HCT116 (cell line): ENCODE measurements around the gene MTHFSD. TPM values are rescaled to one million over a fixed set of nuclear protein-coding genes. Genes with fewer than 3 reads are reported as not detected.

Experiments used
- ATAC-seq: fragments of 200-7000 bp; cut with Tn5 transposase; 2 replicates; pipeline ENCODE4 v1.9.1; 2020; ENCODE audit warnings: mild to moderate bottlenecking, moderate library complexity
- BruUV-seq: library from RNA; stranded (reverse); fragments of 400-500 nt; replicated peaks from 2 replicates; lab custom pipeline; 2021; lab: Mats Ljungman, UMichigan
- CTCF ChIA-PET: fragments of 300-600 bp; sonication (Branson Sonifier 250); formaldehyde crosslinking; loops from one replicate; lab custom pipeline; 2021; ENCODE audit warnings: antibody characterized with exemption; lab: Charles Lee
- POLR2A ChIA-PET: fragments of 300-600, 350-600 bp; sonication (Branson Sonifier 250); formaldehyde crosslinking; loops from one replicate; lab custom pipeline; 2021; ENCODE audit warnings: antibody characterized with exemption; lab: Charles Lee
- RAD21 ChIA-PET, 2 experiments: fragments of 300-600 bp; sonication (Branson Sonifier 250); formaldehyde crosslinking; loops; one replicate each; lab custom pipeline; 2023; ENCODE audit warnings: low total read pairs in 2 of 2; ENCODE audit not compliant: uncharacterized antibody in 2 of 2, unreplicated experiment in 2 of 2, low non-redundant PET in 1 of 2; lab: Charles Lee
- DNase-seq: peaks from one replicate; pipeline ENCODE4 v3.0.0-alpha.2; 2010; ENCODE audit warnings: low read depth, low spot score
- H2AFZ ChIP-seq: fragments of 200-600 bp; shearing (Covaris generic), sonication (generic); 2 replicates; pipeline ENCODE4 v1.6.1; 2017; ENCODE audit warnings: low read depth, mixed run types, mixed read lengths, antibody characterized with exemption, low read length; ENCODE audit not compliant: poor library complexity, severe bottlenecking
- H3K27ac ChIP-seq: 2 replicates; pipeline ENCODE4 v1.5.1; 2012; ENCODE audit warnings: low read depth, low read length
- H3K27me3 ChIP-seq: fragments of 200-600 bp; sonication (generic); 2 replicates; pipeline ENCODE4 v1.6.1; 2016; ENCODE audit warnings: mixed run types, low read length, mixed read lengths; ENCODE audit not compliant: insufficient read depth
- H3K36me3 ChIP-seq, 2 experiments: fragments of 200-500 bp in 1 of 2; fragments of 200-600 bp in 1 of 2; sonication (Bioruptor generic) in 1 of 2; sonication (generic) in 1 of 2; 2 replicates each; pipeline versions ENCODE4 v1.5.1 to v1.6.1; 2014 to 2016; ENCODE audit warnings: low read length in 2 of 2, inconsistent platforms in 1 of 2, mixed read lengths in 1 of 2, mixed run types in 1 of 2; ENCODE audit not compliant: insufficient read depth in 2 of 2, control insufficient read depth in 1 of 2
- H3K4me1 ChIP-seq, 2 experiments: fragments of 200-600 bp in 1 of 2; sonication (generic) in 1 of 2; 2 replicates each; pipeline versions ENCODE4 v1.5.1 to v1.6.1; 2012 to 2017; ENCODE audit warnings: low read length in 2 of 2, inconsistent platforms in 1 of 2, mild to moderate bottlenecking in 1 of 2, mixed read lengths in 1 of 2, mixed run types in 1 of 2, moderate library complexity in 1 of 2; ENCODE audit not compliant: insufficient read depth in 2 of 2, control insufficient read depth in 1 of 2
- H3K4me2 ChIP-seq: fragments of 200-600 bp; sonication (generic); 2 replicates; pipeline ENCODE4 v1.6.1; 2017; ENCODE audit warnings: mixed run types, low read length, mixed read lengths
- H3K4me3 ChIP-seq, 2 experiments: fragments of 200-600 bp in 1 of 2; sonication (generic) in 1 of 2; replicated peaks in 1 of 2; 2 replicates each; pipeline ENCODE4 v1.5.1; 2011 to 2016; ENCODE audit warnings: low read length in 2 of 2, control low read depth in 1 of 2, low read depth in 1 of 2, mild to moderate bottlenecking in 1 of 2, mixed read lengths in 1 of 2, mixed run types in 1 of 2
- H3K79me2 ChIP-seq: fragments of 200-600 bp; sonication (generic); 2 replicates; pipeline ENCODE4 v1.6.1; 2017; ENCODE audit warnings: mild to moderate bottlenecking, mixed run types, low read length, moderate library complexity, mixed read lengths; ENCODE audit not compliant: insufficient read depth
- H3K9ac ChIP-seq: fragments of 200-600 bp; sonication (generic); 2 replicates; pipeline ENCODE4 v1.6.1; 2016; ENCODE audit warnings: low read length, mixed read lengths
- H3K9me2 ChIP-seq: fragments of 200-600 bp; sonication (generic), shearing (Covaris generic); 2 replicates; pipeline ENCODE4 v1.6.1; 2017; ENCODE audit warnings: mixed run types, mild to moderate bottlenecking, moderate library complexity; ENCODE audit not compliant: insufficient read depth
- H3K9me3 ChIP-seq, 2 experiments: fragments of 200-500 bp in 1 of 2; fragments of 200-600 bp in 1 of 2; sonication (Bioruptor generic) in 1 of 2; sonication (generic) in 1 of 2; 2 replicates each; pipeline ENCODE4 v1.6.1; 2014 to 2017; ENCODE audit warnings: low read length in 2 of 2, mixed read lengths in 2 of 2, inconsistent platforms in 1 of 2, low read depth in 1 of 2, mild to moderate bottlenecking in 1 of 2, mixed run types in 1 of 2, moderate library complexity in 1 of 2; ENCODE audit not compliant: control insufficient read depth in 1 of 2, insufficient read depth in 1 of 2
- H4K20me1 ChIP-seq: fragments of 200-600 bp; sonication (generic), shearing (Covaris generic); 2 replicates; pipeline ENCODE4 v1.6.1; 2017; ENCODE audit warnings: mixed run types, mild to moderate bottlenecking, moderate library complexity; ENCODE audit not compliant: insufficient read depth
- CBX3 ChIP-seq: IDR thresholded peaks from 2 replicates; pipeline ENCODE4 v1.6.1; 2012; ENCODE audit warnings: low read depth
- CEBPB ChIP-seq: IDR thresholded peaks from 2 replicates; pipeline ENCODE4 v1.6.1; 2012; ENCODE audit warnings: low read depth
- EGR1 ChIP-seq: IDR thresholded peaks from 2 replicates; pipeline ENCODE4 v1.6.1; 2012; ENCODE audit warnings: low read depth
- EZH2phosphoT487 ChIP-seq: fragments of 200-600 bp; IDR thresholded peaks from 2 replicates; pipeline ENCODE4 v1.6.1; 2018; ENCODE audit warnings: antibody characterized with exemption, borderline replicate concordance
- FOSL1 ChIP-seq: IDR thresholded peaks from 2 replicates; pipeline ENCODE4 v1.6.1; 2012; ENCODE audit warnings: low read depth
- JUND ChIP-seq: IDR thresholded peaks from 2 replicates; pipeline ENCODE4 v1.6.1; 2012
- POLR2AphosphoS5 ChIP-seq: IDR thresholded peaks from 2 replicates; pipeline ENCODE4 v1.6.1; 2011; ENCODE audit warnings: mild to moderate bottlenecking, low read depth, low read length, moderate library complexity
- RAD21 ChIP-seq: IDR thresholded peaks from 2 replicates; pipeline ENCODE4 v1.6.1; 2012; ENCODE audit warnings: low read depth, mild to moderate bottlenecking
- SIN3A ChIP-seq: IDR thresholded peaks from 2 replicates; pipeline ENCODE4 v1.6.1; 2012; ENCODE audit warnings: low read depth
- SP1 ChIP-seq: IDR thresholded peaks from 2 replicates; pipeline ENCODE4 v1.6.1; 2012; ENCODE audit warnings: low read depth
- TCF7L2 ChIP-seq: IDR thresholded peaks from 2 replicates; pipeline ENCODE4 v1.7.0; 2011; ENCODE audit warnings: borderline replicate concordance, inconsistent platforms; ENCODE audit not compliant: insufficient read depth, insufficient read length; ENCODE audit errors: extremely low read depth
- YY1 ChIP-seq: IDR thresholded peaks from 2 replicates; pipeline ENCODE4 v1.6.1; 2011; ENCODE audit warnings: low read length, low read depth, moderate library complexity, mild to moderate bottlenecking; ENCODE audit not compliant: insufficient replicate concordance; ENCODE audit errors: extremely low read depth
- ZFX ChIP-seq: fragments of 450-650 bp; IDR thresholded peaks from 2 replicates; pipeline ENCODE4 v1.6.1; 2017
- ZNF274 ChIP-seq: fragments of 200-500 bp; sonication (Bioruptor generic); IDR thresholded peaks from 2 replicates; pipeline ENCODE4 v1.6.1; 2014; ENCODE audit warnings: mild to moderate bottlenecking, low read depth, low read length, inconsistent platforms
- intact Hi-C: fragments of 100-400 bp; cut with micrococcal nuclease; formaldehyde crosslinking; loops from 2 replicates; pipeline ENCODE4 v1.10.0; 2022
- total RNA-seq: library from RNA; stranded (reverse); gene quantifications from one replicate; pipeline ENCODE4 v1.2.1, GENCODE V29; 2021; ENCODE audit not compliant: unreplicated experiment
- TF ChIP-seq, protein P1 (sequence below): IDR thresholded peaks from 2 replicates; pipeline ENCODE4 v1.6.1; 2012; ENCODE audit warnings: low read depth
- TF ChIP-seq, protein P2 (sequence below): IDR thresholded peaks from 2 replicates; pipeline ENCODE4 v1.6.1; 2012
- TF ChIP-seq, protein P3 (sequence below): IDR thresholded peaks from 2 replicates; pipeline ENCODE4 v1.6.1; 2012
- TF ChIP-seq, protein P4 (sequence below), 3 experiments: fragments of 200-600 bp in 1 of 3; sonication (generic) in 1 of 3; IDR thresholded peaks in 2 of 3; conservative IDR thresholded peaks in 1 of 3; 2 replicates each; pipeline ENCODE4 v1.5.1; 2012 to 2017; ENCODE audit warnings: low read depth in 2 of 3, low read length in 2 of 3, antibody characterized with exemption in 1 of 3, borderline replicate concordance in 1 of 3, control low read depth in 1 of 3, mild to moderate bottlenecking in 1 of 3, mixed read lengths in 1 of 3, mixed run types in 1 of 3, moderate library complexity in 1 of 3; ENCODE audit not compliant: insufficient read depth in 1 of 3
- TF ChIP-seq, protein P5 (sequence below): IDR thresholded peaks from 2 replicates; pipeline ENCODE4 v1.6.1; 2011; ENCODE audit warnings: mild to moderate bottlenecking, low read length, moderate library complexity; ENCODE audit not compliant: insufficient replicate concordance; ENCODE audit errors: extremely low read depth

The MTHFSD gene
- total RNA-seq, 1 experiment from 2014 or later: 33.1 TPM

DNA sequence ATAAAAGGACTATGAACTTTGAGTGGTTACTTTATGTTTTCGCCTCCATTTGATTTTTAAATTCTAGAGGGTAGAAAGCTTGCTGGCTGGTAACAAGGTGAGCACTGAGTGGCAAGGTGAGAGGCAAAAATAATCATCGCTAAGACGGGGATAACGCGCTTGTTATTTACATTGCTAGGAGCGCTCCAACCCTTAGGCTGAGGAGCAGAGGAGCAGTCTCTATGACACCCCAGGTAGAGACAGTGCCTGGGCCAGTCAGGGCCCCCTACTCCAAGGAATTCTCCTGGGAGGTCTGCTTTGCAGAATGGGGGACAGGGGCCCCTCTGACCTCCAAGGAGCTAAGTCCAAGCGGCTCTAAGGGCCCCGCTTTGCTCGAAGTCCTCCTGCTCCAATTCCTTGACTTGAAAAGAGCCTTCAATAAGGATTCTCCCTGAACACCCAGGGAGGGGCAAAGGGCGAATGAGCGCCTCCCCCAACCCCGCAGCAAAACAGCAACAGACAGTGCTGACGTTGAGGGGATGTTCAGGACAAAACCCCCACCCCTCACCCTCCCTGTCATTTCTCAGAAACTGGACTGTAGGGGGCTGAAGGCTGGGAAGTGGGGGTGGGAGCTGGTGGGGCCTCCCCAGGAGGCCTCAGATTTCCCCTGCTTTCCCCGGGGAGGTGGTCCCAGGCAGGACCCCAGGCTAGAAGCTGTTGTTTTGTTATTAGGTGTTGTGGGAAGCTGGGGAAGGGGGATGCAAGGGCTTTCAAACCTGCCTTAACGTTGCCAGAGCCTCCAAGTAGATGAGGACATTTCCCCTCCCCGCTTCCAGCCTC lies 54.9 kb downstream of the MTHFSD start:
- ChIA-PET CTCF (no interaction called here), RAD21 (no interaction called here), POLR2A (no interaction called here)
- ATAC-seq (no peak), DNase-seq (no peak)
- H3K36me3 ChIP-seq: no peaks in the 10 kb centered on the region
- intact Hi-C loops: no loop called here
- H2AFZ ChIP-seq: no peak overlapping the region
- BruUV-seq: no TSS peak
- H3K4me1 ChIP-seq: peaks cover 0 to 5% of the 10 kb centered on the region in 2 experiments; a peak in 1 of 4 replicates
- H3K9ac ChIP-seq: no peak overlapping the region
- H3K4me3 ChIP-seq: no peak overlapping the region
- H3K4me2 ChIP-seq: no peak overlapping the region
- no peak overlapping the region for H3K27ac ChIP-seq
- H4K20me1 ChIP-seq: no peaks in the 10 kb centered on the region
- H3K9me2 ChIP-seq: no peaks in the 10 kb centered on the region
- H3K27me3 ChIP-seq: peaks cover 49% of the 10 kb centered on the region
- H3K9me3 ChIP-seq: no peaks in the 10 kb centered on the region
- H3K79me2 ChIP-seq: no peaks in the 10 kb centered on the region
- TF ChIP-seq, protein P1, sequence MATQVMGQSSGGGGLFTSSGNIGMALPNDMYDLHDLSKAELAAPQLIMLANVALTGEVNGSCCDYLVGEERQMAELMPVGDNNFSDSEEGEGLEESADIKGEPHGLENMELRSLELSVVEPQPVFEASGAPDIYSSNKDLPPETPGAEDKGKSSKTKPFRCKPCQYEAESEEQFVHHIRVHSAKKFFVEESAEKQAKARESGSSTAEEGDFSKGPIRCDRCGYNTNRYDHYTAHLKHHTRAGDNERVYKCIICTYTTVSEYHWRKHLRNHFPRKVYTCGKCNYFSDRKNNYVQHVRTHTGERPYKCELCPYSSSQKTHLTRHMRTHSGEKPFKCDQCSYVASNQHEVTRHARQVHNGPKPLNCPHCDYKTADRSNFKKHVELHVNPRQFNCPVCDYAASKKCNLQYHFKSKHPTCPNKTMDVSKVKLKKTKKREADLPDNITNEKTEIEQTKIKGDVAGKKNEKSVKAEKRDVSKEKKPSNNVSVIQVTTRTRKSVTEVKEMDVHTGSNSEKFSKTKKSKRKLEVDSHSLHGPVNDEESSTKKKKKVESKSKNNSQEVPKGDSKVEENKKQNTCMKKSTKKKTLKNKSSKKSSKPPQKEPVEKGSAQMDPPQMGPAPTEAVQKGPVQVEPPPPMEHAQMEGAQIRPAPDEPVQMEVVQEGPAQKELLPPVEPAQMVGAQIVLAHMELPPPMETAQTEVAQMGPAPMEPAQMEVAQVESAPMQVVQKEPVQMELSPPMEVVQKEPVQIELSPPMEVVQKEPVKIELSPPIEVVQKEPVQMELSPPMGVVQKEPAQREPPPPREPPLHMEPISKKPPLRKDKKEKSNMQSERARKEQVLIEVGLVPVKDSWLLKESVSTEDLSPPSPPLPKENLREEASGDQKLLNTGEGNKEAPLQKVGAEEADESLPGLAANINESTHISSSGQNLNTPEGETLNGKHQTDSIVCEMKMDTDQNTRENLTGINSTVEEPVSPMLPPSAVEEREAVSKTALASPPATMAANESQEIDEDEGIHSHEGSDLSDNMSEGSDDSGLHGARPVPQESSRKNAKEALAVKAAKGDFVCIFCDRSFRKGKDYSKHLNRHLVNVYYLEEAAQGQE: no peak
- TF ChIP-seq EZH2phosphoT487: no peak
- TF ChIP-seq, protein P2, sequence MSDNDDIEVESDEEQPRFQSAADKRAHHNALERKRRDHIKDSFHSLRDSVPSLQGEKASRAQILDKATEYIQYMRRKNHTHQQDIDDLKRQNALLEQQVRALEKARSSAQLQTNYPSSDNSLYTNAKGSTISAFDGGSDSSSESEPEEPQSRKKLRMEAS: no peak
- no peak for TF ChIP-seq TCF7L2
- no peak for TF ChIP-seq ZNF274
- TF ChIP-seq, protein P3, sequence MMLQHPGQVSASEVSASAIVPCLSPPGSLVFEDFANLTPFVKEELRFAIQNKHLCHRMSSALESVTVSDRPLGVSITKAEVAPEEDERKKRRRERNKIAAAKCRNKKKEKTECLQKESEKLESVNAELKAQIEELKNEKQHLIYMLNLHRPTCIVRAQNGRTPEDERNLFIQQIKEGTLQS: no peak
- no peak for TF ChIP-seq FOSL1
- TF ChIP-seq, protein P4, sequence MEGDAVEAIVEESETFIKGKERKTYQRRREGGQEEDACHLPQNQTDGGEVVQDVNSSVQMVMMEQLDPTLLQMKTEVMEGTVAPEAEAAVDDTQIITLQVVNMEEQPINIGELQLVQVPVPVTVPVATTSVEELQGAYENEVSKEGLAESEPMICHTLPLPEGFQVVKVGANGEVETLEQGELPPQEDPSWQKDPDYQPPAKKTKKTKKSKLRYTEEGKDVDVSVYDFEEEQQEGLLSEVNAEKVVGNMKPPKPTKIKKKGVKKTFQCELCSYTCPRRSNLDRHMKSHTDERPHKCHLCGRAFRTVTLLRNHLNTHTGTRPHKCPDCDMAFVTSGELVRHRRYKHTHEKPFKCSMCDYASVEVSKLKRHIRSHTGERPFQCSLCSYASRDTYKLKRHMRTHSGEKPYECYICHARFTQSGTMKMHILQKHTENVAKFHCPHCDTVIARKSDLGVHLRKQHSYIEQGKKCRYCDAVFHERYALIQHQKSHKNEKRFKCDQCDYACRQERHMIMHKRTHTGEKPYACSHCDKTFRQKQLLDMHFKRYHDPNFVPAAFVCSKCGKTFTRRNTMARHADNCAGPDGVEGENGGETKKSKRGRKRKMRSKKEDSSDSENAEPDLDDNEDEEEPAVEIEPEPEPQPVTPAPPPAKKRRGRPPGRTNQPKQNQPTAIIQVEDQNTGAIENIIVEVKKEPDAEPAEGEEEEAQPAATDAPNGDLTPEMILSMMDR (IDR thresholded peaks at IDR 0.05 in 2 of 3, conservative IDR thresholded peaks at IDR 0.05 in 1 of 3; ENCODE audit: borderline replicate concordance in 1 of 3, insufficient read depth in 1 of 3, low read depth in 2 of 3, low read length in 2 of 3): no peak
- no peak for TF ChIP-seq RAD21
- no peak for TF ChIP-seq CBX3
- TF ChIP-seq, protein P5, sequence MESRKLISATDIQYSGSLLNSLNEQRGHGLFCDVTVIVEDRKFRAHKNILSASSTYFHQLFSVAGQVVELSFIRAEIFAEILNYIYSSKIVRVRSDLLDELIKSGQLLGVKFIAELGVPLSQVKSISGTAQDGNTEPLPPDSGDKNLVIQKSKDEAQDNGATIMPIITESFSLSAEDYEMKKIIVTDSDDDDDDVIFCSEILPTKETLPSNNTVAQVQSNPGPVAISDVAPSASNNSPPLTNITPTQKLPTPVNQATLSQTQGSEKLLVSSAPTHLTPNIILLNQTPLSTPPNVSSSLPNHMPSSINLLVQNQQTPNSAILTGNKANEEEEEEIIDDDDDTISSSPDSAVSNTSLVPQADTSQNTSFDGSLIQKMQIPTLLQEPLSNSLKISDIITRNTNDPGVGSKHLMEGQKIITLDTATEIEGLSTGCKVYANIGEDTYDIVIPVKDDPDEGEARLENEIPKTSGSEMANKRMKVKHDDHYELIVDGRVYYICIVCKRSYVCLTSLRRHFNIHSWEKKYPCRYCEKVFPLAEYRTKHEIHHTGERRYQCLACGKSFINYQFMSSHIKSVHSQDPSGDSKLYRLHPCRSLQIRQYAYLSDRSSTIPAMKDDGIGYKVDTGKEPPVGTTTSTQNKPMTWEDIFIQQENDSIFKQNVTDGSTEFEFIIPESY: no peak
- no peak for TF ChIP-seq POLR2AphosphoS5
- no peak for TF ChIP-seq SIN3A
- no peak for TF ChIP-seq CEBPB
- no peak for TF ChIP-seq EGR1
- no peak for TF ChIP-seq SP1
- TF ChIP-seq YY1: no peak
- no peak for TF ChIP-seq ZFX
- no peak for TF ChIP-seq JUND
